Measurements from ENCODE around the gene TMPRSS7. TPM values are rescaled to one million over a fixed set of nuclear protein-coding genes. Genes with fewer than 3 reads are reported as not detected.

The TMPRSS7 gene
- total and polyA plus RNA-seq, 2 of the 8 experiments (the other 6 are each of a cell fraction or from before 2014, with no cell fraction given), result not detected

- Histone ChIP-seq H2BK120ac (replicated peaks; ENCODE audit: low read depth, low read length) (no peak overlapping the region), H3K23me2 (ENCODE audit: low read depth, low read length) (no peaks in the 10 kb centered on the region), H3K9me3 (ENCODE audit: insufficient read depth in 2 of 2, low read depth in 1 of 2, low read length in 1 of 2) (no peaks in the 10 kb centered on the region), H4K8ac (ENCODE audit: extremely low read depth, insufficient read depth, low read length) (no peak overlapping the region), H2BK12ac (ENCODE audit: low read depth, low read length) (no peak overlapping the region; the same call in 1 of the 2 replicates), H2BK20ac (ENCODE audit: low read length) (no peak overlapping the region), H3K4me2 (ENCODE audit: insufficient read depth in 1 of 2, low read depth in 2 of 2, low read length in 2 of 2) (no peak overlapping the region), H2AFZ (ENCODE audit: low read length) (no peak overlapping the region), H3K23ac (ENCODE audit: insufficient read length) (no peak overlapping the region), H3K4ac (replicated peaks; ENCODE audit: insufficient read length, low read depth, low read length) (no peak overlapping the region), H4K20me1 (replicated peaks in 1 of 2; ENCODE audit: control insufficient read depth in 1 of 2, insufficient read depth in 2 of 2, low read length in 2 of 2) (no peaks in the 10 kb centered on the region), H3K79me2 (ENCODE audit: control insufficient read depth in 1 of 2, insufficient read depth in 2 of 2, low read length in 2 of 2) (no peaks in the 10 kb centered on the region), H3K14ac (ENCODE audit: insufficient read length) (no peak overlapping the region), H3K4me3 (ENCODE audit: extremely low read depth in 1 of 4, insufficient read depth in 2 of 4, low read depth in 3 of 4, low read length in 4 of 4) (no peak overlapping the region), H2BK5ac (ENCODE audit: low read depth, low read length) (no peak overlapping the region), H3K18ac (ENCODE audit: extremely low read depth, low read length) (no peak overlapping the region), H3K9ac (replicated peaks in 1 of 4; ENCODE audit: extremely low read depth in 1 of 4, low read depth in 3 of 4, low read length in 3 of 4) (no peak overlapping the region), H4K5ac (ENCODE audit: insufficient read length, low read depth, low read length) (no peak overlapping the region), H2AK5ac (ENCODE audit: low read depth, low read length) (peak overlapping the region; percentile 41; the same call in 1 of the 2 replicates), H2BK15ac (ENCODE audit: low read length) (no peak overlapping the region; the same call in 1 of the 2 replicates), H3K36me3 (ENCODE audit: control insufficient read depth in 2 of 4, insufficient read depth in 4 of 4, low read length in 3 of 4) (no peaks in the 10 kb centered on the region; a peak in 2 of 8 replicates), H3K79me1 (ENCODE audit: low read depth, low read length) (no peaks in the 10 kb centered on the region), H3K4me1 (replicated peaks in 1 of 4; ENCODE audit: control insufficient read depth in 3 of 4, insufficient read depth in 4 of 4, low read length in 3 of 4) (peaks cover 0 to 16% (median 9%) of the 10 kb centered on the region in 4 experiments; a peak in 5 of 7 replicates), H3K27me3 (replicated peaks in 1 of 4; ENCODE audit: control insufficient read depth in 3 of 4, extremely low read depth in 1 of 4, insufficient read depth in 3 of 4, low read length in 3 of 4) (no peaks in the 10 kb centered on the region), H3K27ac (ENCODE audit: low read depth, low read length) (no peak overlapping the region), H3K56ac (replicated peaks; ENCODE audit: insufficient read length, low read depth, low read length) (no peak overlapping the region), H4K91ac (replicated peaks; ENCODE audit: insufficient read length, low read length) (no peak overlapping the region)
- POLR2A ChIA-PET (ENCODE audit: partially characterized antibody), result interaction anchor here (1.0 kb wide), 1 partner anchor 179 kb away, joined by 3 read pairs; no protein-coding TSS in a partner anchor
- 89% methylated on average over 4 of the region's 4 CpGs; no CpG with 5 or more reads in 1 of the 2 experiments for WGBS, 2 experiments (ENCODE audit: extremely low coverage in 1 of 2, insufficient coverage in 1 of 2, insufficient read length in 1 of 2, insufficient replicate concordance in 2 of 2, low coverage in 1 of 2, low lambda C conversion rate in 2 of 2, missing lambda C conversion rate in 1 of 2)
- CTCF ChIA-PET (ENCODE audit: partially characterized antibody), result interaction anchor here (1.3 to 4.4 kb wide), 4 partner anchors 8 to 26 kb away, joined by 4 to 20 read pairs (median 4); no protein-coding TSS in a partner anchor
- FAIRE-seq (no peak), DNase-seq (ENCODE audit: low read depth in 1 of 2, low spot score in 2 of 2) (no peak)
- TF ChIP-seq SP1 (IDR thresholded peaks at IDR 0.05; ENCODE audit: low read depth, low read length) (no peak), MAFK (IDR thresholded peaks at IDR 0.05; ENCODE audit: low read depth, low read length) (no peak), RAD21 (IDR thresholded peaks at IDR 0.05 in 1 of 2, conservative IDR thresholded peaks at IDR 0.05 in 1 of 2; ENCODE audit: low read depth in 2 of 2, low read length in 2 of 2) (no peak), CHD1 (IDR thresholded peaks at IDR 0.05; ENCODE audit: low read depth, low read length) (no peak), BCL11A (IDR thresholded peaks at IDR 0.05; ENCODE audit: low read depth in 2 of 2, low read length in 2 of 2) (no peak), CBX8 (IDR thresholded peaks at IDR 0.05; ENCODE audit: borderline replicate concordance, low read depth, low read length) (no peak), NANOG (IDR thresholded peaks at IDR 0.05; ENCODE audit: insufficient read depth, low read depth, low read length, poor library complexity, severe bottlenecking) (no peak), HDAC2 (IDR thresholded peaks at IDR 0.05; ENCODE audit: borderline replicate concordance in 1 of 2, low read depth in 2 of 2, low read length in 2 of 2) (no peak), POU5F1 (IDR thresholded peaks at IDR 0.05; ENCODE audit: low read depth, low read length) (no peak), RBBP5 (IDR thresholded peaks at IDR 0.05; ENCODE audit: borderline replicate concordance, low read depth, low read length) (no peak), SAP30 (IDR thresholded peaks at IDR 0.05; ENCODE audit: insufficient read depth, insufficient replicate concordance, low read length) (no peak)
Measured at GRCh38 chr3:112129925-112130637, 95.5 kb downstream of the TMPRSS7 start.
